H9 (cell line): ENCODE measurements around the gene GPAT3. TPM values are rescaled to one million over a fixed set of nuclear protein-coding genes. Genes with fewer than 3 reads are reported as not detected.

Source experiments
- DNase-seq: peaks from one replicate; pipeline ENCODE4 v3.0.0-alpha.2; 2017
- H2AFZ ChIP-seq: one replicate; pipeline ENCODE4 v1.6.1; 2013; ENCODE audit warnings: mild to moderate bottlenecking, low read length, control low read depth, moderate library complexity
- H2AK5ac ChIP-seq: 2 replicates; pipeline ENCODE4 v1.6.1; 2013; ENCODE audit warnings: low read length, control low read depth, mixed read lengths; ENCODE audit not compliant: insufficient read length
- H2BK120ac ChIP-seq: one replicate; pipeline ENCODE4 v1.6.1; 2013; ENCODE audit warnings: low read depth, mild to moderate bottlenecking, low read length, control low read depth, inconsistent platforms; ENCODE audit not compliant: poor library complexity, severe bottlenecking
- H2BK12ac ChIP-seq: 2 replicates; pipeline ENCODE4 v1.6.1; 2013; ENCODE audit warnings: low read length, control low read depth, mixed read lengths, low read depth; ENCODE audit not compliant: insufficient read length
- H2BK15ac ChIP-seq: 2 replicates; pipeline ENCODE4 v1.6.1; 2013; ENCODE audit warnings: low read depth, low read length, control low read depth
- H2BK20ac ChIP-seq: one replicate; pipeline ENCODE4 v1.6.1; 2013; ENCODE audit warnings: low read depth, mild to moderate bottlenecking, low read length, control low read depth, inconsistent platforms; ENCODE audit not compliant: poor library complexity, severe bottlenecking
- H2BK5ac ChIP-seq: 2 replicates; pipeline ENCODE4 v1.6.1; 2013; ENCODE audit warnings: low read length, control low read depth, mixed read lengths; ENCODE audit not compliant: insufficient read length
- H3K14ac ChIP-seq: 2 replicates; pipeline ENCODE4 v1.6.1; 2013; ENCODE audit warnings: low read length, control low read depth; ENCODE audit not compliant: insufficient read depth
- H3K18ac ChIP-seq: 2 replicates; pipeline ENCODE4 v1.6.1; 2013; ENCODE audit warnings: low read depth, mild to moderate bottlenecking, mixed read lengths, low read length, control low read depth; ENCODE audit not compliant: insufficient read length
- H3K23ac ChIP-seq: 2 replicates; pipeline ENCODE4 v1.6.1; 2013; ENCODE audit warnings: low read length, control low read depth, mixed read lengths, low read depth; ENCODE audit not compliant: insufficient read length
- H3K23me2 ChIP-seq: 2 replicates; pipeline ENCODE4 v1.6.1; 2013; ENCODE audit warnings: low read depth, mild to moderate bottlenecking, mixed read lengths, low read length, control low read depth; ENCODE audit not compliant: insufficient read length, poor library complexity, severe bottlenecking
- H3K27ac ChIP-seq: 2 replicates; pipeline ENCODE4 v1.5.1; 2013; ENCODE audit warnings: low read length, control low read depth, mixed read lengths, low read depth; ENCODE audit not compliant: insufficient read length
- H3K27me3 ChIP-seq: 2 replicates; pipeline ENCODE4 v1.6.1; 2013; ENCODE audit warnings: low read length, control low read depth, inconsistent platforms; ENCODE audit not compliant: insufficient read depth
- H3K4ac ChIP-seq: 2 replicates; pipeline ENCODE4 v1.6.1; 2013; ENCODE audit warnings: low read depth, mild to moderate bottlenecking, control low read depth, inconsistent platforms, low read length, moderate library complexity
- H3K4me1 ChIP-seq: 2 replicates; pipeline ENCODE4 v1.6.1; 2013; ENCODE audit warnings: low read length, control low read depth, inconsistent platforms; ENCODE audit not compliant: insufficient read depth
- H3K4me2 ChIP-seq: 2 replicates; pipeline ENCODE4 v1.6.1; 2013; ENCODE audit warnings: low read length, control low read depth, mixed read lengths; ENCODE audit not compliant: insufficient read length, insufficient read depth
- H3K56ac ChIP-seq: 2 replicates; pipeline ENCODE4 v1.6.1; 2013; ENCODE audit warnings: low read depth, mild to moderate bottlenecking, mixed read lengths, low read length, control low read depth; ENCODE audit not compliant: insufficient read length
- H3K79me1 ChIP-seq: 2 replicates; pipeline ENCODE4 v1.6.1; 2013; ENCODE audit warnings: low read depth, mild to moderate bottlenecking, moderate library complexity, low read length, control low read depth, inconsistent platforms; ENCODE audit not compliant: insufficient read depth, poor library complexity, severe bottlenecking
- H3K79me2 ChIP-seq: 2 replicates; pipeline ENCODE4 v1.6.1; 2013; ENCODE audit warnings: low read length, control low read depth, inconsistent platforms; ENCODE audit not compliant: insufficient read depth
- H3K9ac ChIP-seq: 2 replicates; pipeline ENCODE4 v1.6.1; 2013; ENCODE audit warnings: low read length, control low read depth, mixed read lengths; ENCODE audit not compliant: insufficient read length; ENCODE audit errors: extremely low read depth
- H3K9me3 ChIP-seq: one replicate; pipeline ENCODE4 v1.6.1; 2013; ENCODE audit warnings: low read depth, low read length, inconsistent platforms; ENCODE audit not compliant: control insufficient read depth
- H3T11ph ChIP-seq: one replicate; pipeline ENCODE4 v1.6.1; 2013; ENCODE audit warnings: mild to moderate bottlenecking, low read length, control low read depth, inconsistent platforms
- H4K20me1 ChIP-seq: one replicate; pipeline ENCODE4 v1.6.1; 2013; ENCODE audit not compliant: control insufficient read depth, insufficient read length, insufficient read depth
- H4K5ac ChIP-seq: 2 replicates; pipeline ENCODE4 v1.6.1; 2013; ENCODE audit warnings: low read depth, mild to moderate bottlenecking, mixed read lengths, low read length, control low read depth; ENCODE audit not compliant: insufficient read length
- H4K8ac ChIP-seq: replicated peaks from 2 replicates; pipeline ENCODE4 v1.6.1; 2013; ENCODE audit warnings: low read length, control low read depth, mixed read lengths, low read depth; ENCODE audit not compliant: insufficient read length
- H4K91ac ChIP-seq: 2 replicates; pipeline ENCODE4 v1.6.1; 2013; ENCODE audit warnings: low read depth, mild to moderate bottlenecking, moderate library complexity, mixed read lengths, low read length, control low read depth; ENCODE audit not compliant: insufficient read length
- H3K27ac Mint-ChIP-seq, 3 experiments: 2 replicates in 2 of 3; 3 replicates in 1 of 3; pipeline ENCODE4 v1.8.0; 2020 to 2021; ENCODE audit warnings: mixed read lengths in 3 of 3, mild to moderate bottlenecking in 1 of 3, moderate library complexity in 1 of 3
- H3K27me3 Mint-ChIP-seq: 2 replicates; pipeline ENCODE4 v1.8.0; 2021; ENCODE audit warnings: low read depth, mild to moderate bottlenecking, moderate library complexity, mixed read lengths
- H3K36me3 Mint-ChIP-seq, 3 experiments: 2 replicates in 2 of 3; 3 replicates in 1 of 3; pipeline ENCODE4 v1.8.0; 2020 to 2021; ENCODE audit warnings: low read depth in 3 of 3, mixed read lengths in 3 of 3; ENCODE audit not compliant: insufficient read depth in 1 of 3
- H3K4me1 Mint-ChIP-seq, 2 experiments: 2 replicates each; pipeline ENCODE4 v1.8.0; 2020; ENCODE audit warnings: mixed read lengths in 2 of 2
- H3K4me3 Mint-ChIP-seq, 2 experiments: 2 replicates in 1 of 2; 3 replicates in 1 of 2; pipeline ENCODE4 v1.8.0; 2020 to 2021; ENCODE audit warnings: mild to moderate bottlenecking in 2 of 2, mixed read lengths in 2 of 2, moderate library complexity in 1 of 2
- H3K9me3 Mint-ChIP-seq, 2 experiments: 2 replicates in 1 of 2; 3 replicates in 1 of 2; pipeline ENCODE4 v1.8.0; 2020; ENCODE audit warnings: mild to moderate bottlenecking in 2 of 2, mixed read lengths in 2 of 2, moderate library complexity in 1 of 2
- CTCF ChIP-seq: fragments of 200-600 bp; sonication (generic); conservative IDR thresholded peaks from 3 replicates; pipeline ENCODE4 v1.8.0; 2021; ENCODE audit warnings: antibody characterized with exemption, mild to moderate bottlenecking
- WGBS: extraction: QIAGEN DNeasy Blood & Tissue Kit; methylation state at CpG from one replicate; pipeline ENCODE4 v1.1.7; 2013; ENCODE audit warnings: missing lambda C conversion rate, low lambda C conversion rate, mixed read lengths; ENCODE audit not compliant: insufficient read length; ENCODE audit errors: extremely low coverage; 5-methylcytosine and 5-hydroxymethylcytosine counted together
- total RNA-seq: library from RNA; stranded (reverse); gene quantifications from 2 replicates; pipeline ENCODE4 v1.2.1, GENCODE V29; 2021

The GPAT3 gene
- total RNA-seq, 1 experiment from 2014 or later, result 1.8 TPM

- no CpG with 5 or more reads among the region's 1 CpG for WGBS
Measured at GRCh38 chr4:83625821-83626220, 89.9 kb downstream of the GPAT3 start.

More at GRCh38 chr4:83625821-83626220, 89.9 kb downstream of the GPAT3 start:
- Histone ChIP-seq H4K91ac (no peak overlapping the region), H4K5ac (no peak overlapping the region), H3K23me2 (no peaks in the 10 kb centered on the region), H3K4me1 (no peaks in the 10 kb centered on the region), H2BK12ac (no peak overlapping the region), H3K56ac (no peak overlapping the region), H2BK15ac (no peak overlapping the region), H4K20me1 (no peaks in the 10 kb centered on the region), H3K4ac (no peak overlapping the region), H2BK120ac (no peak overlapping the region), H2AK5ac (no peak overlapping the region), H3K9me3 (no peaks in the 10 kb centered on the region), H3K79me1 (no peaks in the 10 kb centered on the region), H3K18ac (no peak overlapping the region), H4K8ac (no peak overlapping the region), H3K79me2 (no peaks in the 10 kb centered on the region), H3T11ph (no peak overlapping the region), H2AFZ (no peak overlapping the region), H2BK20ac (no peak overlapping the region), H3K27ac (no peak overlapping the region), H3K23ac (no peak overlapping the region), H2BK5ac (no peak overlapping the region), H3K9ac (no peak overlapping the region), H3K14ac (no peak overlapping the region), H3K4me2 (no peak overlapping the region), H3K27me3 (no peaks in the 10 kb centered on the region)
- peaks cover 30% of the 10 kb centered on the region in 2 experiments for H3K9me3 Mint-ChIP-seq
- no peak for DNase-seq
- H3K36me3 Mint-ChIP-seq, result peaks cover 6 to 19% (median 18%) of the 10 kb centered on the region in 3 experiments
- H3K4me1 Mint-ChIP-seq, result peaks cover 3 to 4% of the 10 kb centered on the region in 2 experiments
- H3K27me3 Mint-ChIP-seq, result peaks cover 2% of the 10 kb centered on the region
- no peak overlapping the region for H3K4me3 Mint-ChIP-seq
- no peak for TF ChIP-seq CTCF
- no peak overlapping the region for H3K27ac Mint-ChIP-seq
